Neural cell (in vitro differentiated cells): ENCODE data around the gene GPSM3. TPM values are rescaled to one million over a fixed set of nuclear protein-coding genes. Genes with fewer than 3 reads are reported as not detected.

Experiments used
- H2AFZ ChIP-seq: fragments of 200-600, 300-800 bp; sonication (generic), shearing (Covaris generic); 2 replicates; pipeline ENCODE4 v1.6.0; 2014; ENCODE audit warnings: low read depth, mild to moderate bottlenecking, antibody characterized with exemption, low read length, moderate library complexity
- H3F3A ChIP-seq: fragments of 200-600 bp; shearing (Covaris generic); 2 replicates; pipeline ENCODE4 v1.6.1; 2016; ENCODE audit warnings: mild to moderate bottlenecking, moderate library complexity, mixed read lengths, antibody characterized with exemption, low read length; ENCODE audit not compliant: insufficient read depth, poor library complexity, severe bottlenecking
- H3K27ac ChIP-seq: fragments of 200-600, 300-800 bp; sonication (generic), shearing (Covaris generic); 2 replicates; pipeline ENCODE4 v1.5.1; 2014; ENCODE audit warnings: mild to moderate bottlenecking, low read length, moderate library complexity
- H3K27me3 ChIP-seq: fragments of 300-800, 200-600 bp; sonication (generic), shearing (Covaris generic); 2 replicates; pipeline ENCODE4 v1.6.0; 2014; ENCODE audit warnings: mild to moderate bottlenecking, low read depth, low read length, moderate library complexity; ENCODE audit not compliant: insufficient read depth
- H3K36me3 ChIP-seq: fragments of 300-800, 200-600 bp; sonication (generic), shearing (Covaris generic); 2 replicates; pipeline ENCODE4 v1.5.1; 2014; ENCODE audit warnings: mild to moderate bottlenecking, antibody characterized with exemption, low read length, moderate library complexity; ENCODE audit not compliant: insufficient read depth
- H3K4me2 ChIP-seq: fragments of 300-800, 200-600 bp; sonication (generic), shearing (Covaris generic); 2 replicates; pipeline ENCODE4 v1.6.0; 2014; ENCODE audit warnings: mild to moderate bottlenecking, low read length
- H3K4me3 ChIP-seq: fragments of 300-800, 200-600 bp; sonication (generic), shearing (Covaris generic); 2 replicates; pipeline ENCODE4 v1.5.1; 2014; ENCODE audit warnings: mild to moderate bottlenecking, low read length, moderate library complexity
- H3K79me2 ChIP-seq: fragments of 200-600 bp; shearing (Covaris generic); replicated peaks from 2 replicates; pipeline ENCODE4 v1.6.0; 2014; ENCODE audit warnings: mild to moderate bottlenecking, low read length, moderate library complexity; ENCODE audit not compliant: insufficient read depth
- H3K9ac ChIP-seq: fragments of 300-800, 200-600 bp; sonication (generic), shearing (Covaris generic); 2 replicates; pipeline ENCODE4 v1.6.1; 2016; ENCODE audit warnings: mild to moderate bottlenecking, low read length, mixed read lengths
- H3K9me2 ChIP-seq: fragments of 200-600 bp; shearing (Covaris generic); 2 replicates; pipeline ENCODE4 v1.6.1; 2016; ENCODE audit warnings: mild to moderate bottlenecking, low read length, mixed read lengths; ENCODE audit not compliant: insufficient read depth
- H3K9me3 ChIP-seq: fragments of 200-600, 300-800 bp; sonication (generic), shearing (Covaris generic); 2 replicates; pipeline ENCODE4 v1.6.1; 2016; ENCODE audit warnings: mild to moderate bottlenecking, mixed run types, low read length, moderate library complexity, mixed read lengths
- H4K20me1 ChIP-seq: fragments of 200-600 bp; shearing (Covaris generic); 2 replicates; pipeline ENCODE4 v1.6.1; 2016; ENCODE audit warnings: mild to moderate bottlenecking, mixed run types; ENCODE audit not compliant: insufficient read depth
- CTCF ChIP-seq: fragments of 450-650 bp; IDR thresholded peaks from 2 replicates; pipeline ENCODE4 v1.5.1; 2014; ENCODE audit warnings: antibody characterized with exemption, mild to moderate bottlenecking, moderate library complexity; ENCODE audit not compliant: poor library complexity, severe bottlenecking
- EP300 ChIP-seq: fragments of 450-650 bp; conservative IDR thresholded peaks from 2 replicates; pipeline ENCODE4 v1.6.1; 2014; ENCODE audit warnings: antibody characterized with exemption, mild to moderate bottlenecking, moderate library complexity; ENCODE audit not compliant: poor library complexity, severe bottlenecking
- EZH2 ChIP-seq: fragments of 200-600, 300-800 bp; shearing (Covaris generic), sonication (generic); IDR thresholded peaks from 2 replicates; pipeline ENCODE4 v1.6.1; 2014; ENCODE audit warnings: antibody characterized with exemption, low read length, borderline replicate concordance, mild to moderate bottlenecking; ENCODE audit not compliant: insufficient read depth, poor library complexity, severe bottlenecking
- MXI1 ChIP-seq: fragments of 450-650 bp; conservative IDR thresholded peaks from 2 replicates; pipeline ENCODE4 v1.6.1; 2014; ENCODE audit warnings: antibody characterized with exemption, mild to moderate bottlenecking; ENCODE audit not compliant: poor library complexity, severe bottlenecking
- POLR2AphosphoS5 ChIP-seq: IDR thresholded peaks from 2 replicates; pipeline ENCODE4 v1.6.1; 2012
- RAD21 ChIP-seq: fragments of 450-650 bp; conservative IDR thresholded peaks from 2 replicates; pipeline ENCODE4 v1.6.1; 2014; ENCODE audit warnings: antibody characterized with exemption, mild to moderate bottlenecking, moderate library complexity
- REST ChIP-seq: IDR thresholded peaks from 2 replicates; pipeline ENCODE4 v1.6.1; 2012; ENCODE audit warnings: borderline replicate concordance
- SMC3 ChIP-seq: fragments of 450-650 bp; conservative IDR thresholded peaks from 2 replicates; pipeline ENCODE4 v1.6.1; 2014; ENCODE audit warnings: antibody characterized with exemption, mild to moderate bottlenecking, moderate library complexity; ENCODE audit not compliant: poor library complexity
- TAF1 ChIP-seq: IDR thresholded peaks from 2 replicates; pipeline ENCODE4 v1.6.1; 2012; ENCODE audit warnings: low read depth
- polyA plus RNA-seq: library from polyadenylated mRNA; depleted of rRNA; stranded (reverse); fragments of >200 nt; gene quantifications from 2 replicates; pipeline ENCODE4 v1.2.3, GENCODE V29; 2014

GPSM3 gene
- polyA plus RNA-seq, 1 donor from 2014 or later: 1.2 TPM

- H3K4me2 ChIP-seq: peak overlapping the region; percentile 82
- peak overlapping the region; percentile 94 for H3K9ac ChIP-seq
- no peaks in the 10 kb centered on the region for H3K9me2 ChIP-seq
- peak overlapping the region; percentile 75 for H3K4me3 ChIP-seq
- H3K27me3 ChIP-seq: no peaks in the 10 kb centered on the region
- H3K9me3 ChIP-seq: no peaks in the 10 kb centered on the region
- H3K79me2 ChIP-seq: peaks cover 17% of the 10 kb centered on the region
- H3K36me3 ChIP-seq: no peaks in the 10 kb centered on the region
- H4K20me1 ChIP-seq: no peaks in the 10 kb centered on the region
- no peak overlapping the region for H2AFZ ChIP-seq
- peaks cover 5% of the 10 kb centered on the region for H3F3A ChIP-seq
- peak overlapping the region; percentile 91 for H3K27ac ChIP-seq
- TF ChIP-seq REST: no peak
- TF ChIP-seq TAF1: no peak
- TF ChIP-seq CTCF: no peak
- no peak for TF ChIP-seq EZH2
- no peak for TF ChIP-seq EP300
Measured at GRCh38 chr6:32190911-32191677, 1.3 kb downstream of the GPSM3 start.

GRCh38 chr6:32190054-32190851 is 2.2 kb downstream of the GPSM3 start, which contains the start of gene PBX2:
Gene PBX2 (minus strand): TSS chr6:32190202. CDS start chr6:32189915, 287 bp downstream.
- peaks cover 5% of the 10 kb centered on the region for H3F3A ChIP-seq
- no peaks in the 10 kb centered on the region for H3K27me3 ChIP-seq
- H3K9ac ChIP-seq: peak within 1 kb of the TSS; percentile 94
- TF ChIP-seq EP300 (peak; percentile 52), CTCF (no peak), REST (peak; percentile 15), MXI1 (peak; percentile 26), TAF1 (no peak), RAD21 (no peak), SMC3 (no peak), EZH2 (no peak), POLR2AphosphoS5 (peak; percentile 86)
- H4K20me1 ChIP-seq: no peaks in the 10 kb centered on the region
- H3K9me3 ChIP-seq: no peaks in the 10 kb centered on the region
- no peaks in the 10 kb centered on the region for H3K9me2 ChIP-seq
- H3K27ac ChIP-seq: peak within 1 kb of the TSS; percentile 91
- H3K4me3 ChIP-seq: peak within 1 kb of the TSS; percentile 75
- peak within 1 kb of the TSS; percentile 79 for H2AFZ ChIP-seq
- H3K36me3 ChIP-seq: no peaks in the 10 kb centered on the region
- H3K79me2 ChIP-seq: peaks cover 17% of the 10 kb centered on the region
- H3K4me2 ChIP-seq: peak within 1 kb of the TSS; percentile 89
